SK-N-SH (cell line): Measurements from ENCODE around the gene RANBP10. TPM values are rescaled to one million over a fixed set of nuclear protein-coding genes. Genes with fewer than 3 reads are reported as not detected.

ENCODE experiments used
- CTCF ChIA-PET: fragments of 300-600, 350-600 bp; formaldehyde crosslinking; extraction: SDS; loops from one replicate; lab custom pipeline; 2021; lab: Yijun Ruan, JAX
- POLR2A ChIA-PET: fragments of 350-600 bp; sonication (Branson Sonifier 250); formaldehyde crosslinking; extraction: SDS; loops from one replicate; lab custom pipeline; 2020; ENCODE audit warnings: antibody characterized with exemption, inconsistent platforms; lab: Yijun Ruan, JAX
- DNase-seq: peaks from one replicate; pipeline ENCODE4 v3.0.0; 2012
- H2AFZ ChIP-seq: fragments of 200-600 bp; sonication (generic); 2 replicates; pipeline ENCODE4 v1.8.1; 2016; ENCODE audit warnings: antibody characterized with exemption, mild to moderate bottlenecking, low read depth
- H3F3A ChIP-seq: fragments of 200-600 bp; sonication (generic); replicated peaks from 2 replicates; pipeline ENCODE3; 2016; ENCODE audit warnings: antibody characterized with exemption, mild to moderate bottlenecking; ENCODE audit not compliant: insufficient read depth
- H3K27ac ChIP-seq, 2 experiments: fragments of 200-500 bp in 1 of 2; fragments of 200-600 bp in 1 of 2; sonication (Bioruptor generic) in 1 of 2; sonication (generic), shearing (Covaris generic) in 1 of 2; 2 replicates each; pipeline versions ENCODE4 v1.5.1 to v1.6.1; 2014 to 2016; ENCODE audit warnings: low read depth in 2 of 2, inconsistent platforms in 1 of 2, low read length in 1 of 2, mild to moderate bottlenecking in 1 of 2, mixed read lengths in 1 of 2
- H3K27me3 ChIP-seq: fragments of 200-600 bp; sonication (generic), shearing (Covaris generic); 2 replicates; pipeline ENCODE4 v1.6.1; 2016; ENCODE audit warnings: mixed run types; ENCODE audit not compliant: insufficient read depth
- H3K36me3 ChIP-seq, 2 experiments: fragments of 200-500 bp in 1 of 2; fragments of 200-600 bp in 1 of 2; sonication (Bioruptor generic) in 1 of 2; sonication (generic) in 1 of 2; replicated peaks in 1 of 2; 2 replicates each; pipeline versions ENCODE3 to v1.5.1; 2014 to 2016; ENCODE audit warnings: low read length in 1 of 2, mild to moderate bottlenecking in 1 of 2; ENCODE audit not compliant: insufficient read depth in 2 of 2, control insufficient read depth in 1 of 2
- H3K4me1 ChIP-seq, 2 experiments: fragments of 200-500 bp in 1 of 2; fragments of 200-600 bp in 1 of 2; sonication (Bioruptor generic) in 1 of 2; sonication (generic), shearing (Covaris generic) in 1 of 2; 2 replicates each; pipeline versions ENCODE4 v1.5.1 to v1.6.1; 2014 to 2016; ENCODE audit warnings: low read depth in 1 of 2, low read length in 1 of 2, mixed run types in 1 of 2; ENCODE audit not compliant: insufficient read depth in 2 of 2, control insufficient read depth in 1 of 2
- H3K4me2 ChIP-seq: fragments of 200-600 bp; sonication (generic), shearing (Covaris generic); 2 replicates; pipeline ENCODE4 v1.6.1; 2017; ENCODE audit warnings: mixed run types
- H3K4me3 ChIP-seq, 2 experiments: fragments of 200-500 bp in 1 of 2; fragments of 200-600 bp in 1 of 2; sonication (Bioruptor generic) in 1 of 2; sonication (generic), shearing (Covaris generic) in 1 of 2; 2 replicates each; pipeline versions ENCODE4 v1.5.1 to v1.8.1; 2014 to 2016; ENCODE audit warnings: low read depth in 2 of 2, inconsistent platforms in 1 of 2, low read length in 1 of 2, mild to moderate bottlenecking in 1 of 2, mixed read lengths in 1 of 2, moderate library complexity in 1 of 2
- H3K79me2 ChIP-seq: fragments of 200-600 bp; sonication (generic); 2 replicates; pipeline ENCODE4 v1.8.1; 2017; ENCODE audit warnings: mild to moderate bottlenecking; ENCODE audit not compliant: insufficient read depth
- H3K9ac ChIP-seq: fragments of 200-600 bp; sonication (generic); 2 replicates; pipeline ENCODE4 v1.6.1; 2017; ENCODE audit warnings: mixed run types
- H3K9me2 ChIP-seq: fragments of 200-600 bp; sonication (generic); 2 replicates; pipeline ENCODE4 v1.6.1; 2017; ENCODE audit warnings: mixed run types
- H3K9me3 ChIP-seq: fragments of 200-600 bp; sonication (generic); 2 replicates; pipeline ENCODE4 v1.6.1; 2017; ENCODE audit warnings: mixed run types, mild to moderate bottlenecking, moderate library complexity
- H4K20me1 ChIP-seq: fragments of 200-600 bp; sonication (generic); 2 replicates; pipeline ENCODE4 v1.6.1; 2017; ENCODE audit warnings: mild to moderate bottlenecking, mixed run types; ENCODE audit not compliant: insufficient read depth
- CHD2 ChIP-seq: fragments of 150-350 bp; IDR thresholded peaks from 2 replicates; pipeline ENCODE4 v1.6.1; 2018; ENCODE audit warnings: low read length; ENCODE audit not compliant: partially characterized antibody
- FOSL2 ChIP-seq: IDR thresholded peaks from 2 replicates; pipeline ENCODE4 v1.4.0; 2012; ENCODE audit warnings: low read depth, mild to moderate bottlenecking, moderate library complexity, borderline replicate concordance
- GABPA ChIP-seq: IDR thresholded peaks from 2 replicates; pipeline ENCODE4 v1.4.0; 2012; ENCODE audit warnings: low read depth, mild to moderate bottlenecking
- MEF2A ChIP-seq: IDR thresholded peaks from 2 replicates; pipeline ENCODE4 v1.4.0; 2012; ENCODE audit warnings: low read depth, borderline replicate concordance
- RAD21 ChIP-seq: IDR thresholded peaks from 2 replicates; pipeline ENCODE4 v1.6.1; 2012; ENCODE audit warnings: mild to moderate bottlenecking, low read length
- RFX5 ChIP-seq: IDR thresholded peaks from 2 replicates; pipeline ENCODE4 v1.6.1; 2012; ENCODE audit warnings: mild to moderate bottlenecking, improper control_type of control experiment, low read length
- SMC3 ChIP-seq: IDR thresholded peaks from 2 replicates; pipeline ENCODE4 v1.6.1; 2012; ENCODE audit warnings: low read depth, low read length, improper control_type of control experiment
- TCF12 ChIP-seq: IDR thresholded peaks from 2 replicates; pipeline ENCODE4 v1.4.0; 2012
- TEAD4 ChIP-seq: IDR thresholded peaks from 2 replicates; pipeline ENCODE4 v1.4.0; 2012; ENCODE audit warnings: mild to moderate bottlenecking, borderline replicate concordance; ENCODE audit not compliant: insufficient read depth
- WGBS: methylation state at CpG from one replicate; pipeline ENCODE4 v1.1.6; 2017; ENCODE audit warnings: low lambda C conversion rate; 5-methylcytosine and 5-hydroxymethylcytosine counted together
- polyA plus RNA-seq, 3 experiments: library from polyadenylated mRNA; depleted of rRNA; stranded (reverse); fragments of >200 nt; gene quantifications; 2 replicates each; pipeline ENCODE4 v1.2.3, GENCODE V29; 2012
- TF ChIP-seq, protein P1 (sequence below): IDR thresholded peaks from 2 replicates; pipeline ENCODE4; 2012
- TF ChIP-seq, protein P2 (sequence below): IDR thresholded peaks from 2 replicates; pipeline ENCODE4 v1.4.0; 2012; ENCODE audit warnings: low read depth, borderline replicate concordance
- TF ChIP-seq, protein P3 (sequence below): IDR thresholded peaks from 2 replicates; pipeline ENCODE4 v1.4.0; 2012; ENCODE audit warnings: low read depth, borderline replicate concordance
- TF ChIP-seq, protein P4 (sequence below): fragments of 150-350 bp; IDR thresholded peaks from 2 replicates; pipeline ENCODE4 v1.6.1; 2016; ENCODE audit warnings: mild to moderate bottlenecking, low read depth, low read length
- TF ChIP-seq, protein P5 (sequence below): fragments of 200-600 bp; sonication (generic); IDR thresholded peaks from 2 replicates; pipeline ENCODE4 v1.6.1; 2017; ENCODE audit warnings: antibody characterized with exemption, mild to moderate bottlenecking, moderate library complexity
- TF ChIP-seq, protein P6 (sequence below): fragments of 150-350 bp; IDR thresholded peaks from 2 replicates; pipeline ENCODE4 v1.6.1; 2017; ENCODE audit warnings: antibody characterized with exemption, low read length, low read depth, borderline replicate concordance

The RANBP10 gene
- polyA plus RNA-seq, 1 of the 3 experiments (the other 2 are of a cell fraction): 12.1 TPM

DNA sequence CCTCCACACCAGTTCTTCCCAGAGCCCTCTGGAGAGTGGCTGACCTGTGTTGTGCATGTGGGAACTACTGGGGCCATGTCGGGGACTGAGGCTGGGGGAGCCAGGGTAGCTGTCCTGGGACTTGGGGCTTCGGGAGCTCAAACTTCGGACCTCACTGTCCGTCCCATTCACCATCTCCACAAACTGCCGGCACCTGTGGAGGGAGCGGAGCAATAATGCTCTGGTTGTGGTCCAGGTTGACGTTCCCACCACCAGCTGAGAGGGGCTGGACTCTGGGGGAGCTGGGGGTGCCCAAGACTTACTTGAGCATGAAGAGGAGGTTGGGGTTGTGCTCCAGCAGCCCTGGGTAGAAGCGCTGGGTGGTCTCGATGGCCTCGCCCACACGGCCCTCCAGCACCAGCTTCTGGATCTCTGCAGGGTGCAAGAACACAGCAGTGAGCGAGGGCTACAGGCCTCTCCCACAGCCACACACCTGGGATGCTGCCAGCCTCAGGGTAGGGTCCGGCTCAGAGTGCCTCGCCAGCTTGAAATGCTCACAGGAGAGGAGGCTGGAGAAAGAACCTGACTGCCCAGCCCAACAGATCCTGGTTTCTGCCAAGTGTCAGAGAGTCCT is 76.6 kb downstream of the RANBP10 start:
- Histone ChIP-seq H3F3A (no peaks in the 10 kb centered on the region), H3K27ac (no peak overlapping the region), H3K9ac (no peak overlapping the region), H3K4me1 (no peaks in the 10 kb centered on the region), H3K9me3 (no peaks in the 10 kb centered on the region), H3K36me3 (peaks cover 4 to 42% of the 10 kb centered on the region in 2 experiments), H2AFZ (no peak overlapping the region), H4K20me1 (no peaks in the 10 kb centered on the region), H3K9me2 (no peaks in the 10 kb centered on the region), H3K79me2 (no peaks in the 10 kb centered on the region), H3K4me3 (no peak overlapping the region), H3K27me3 (no peaks in the 10 kb centered on the region), H3K4me2 (no peak overlapping the region)
- WGBS: 97% methylated on average over 10 of the region's 14 CpGs
- ChIA-PET CTCF (interaction anchor here (1.1 to 1.8 kb wide), 4 partner anchors 10 to 209 kb away, joined by 3 to 6 read pairs (median 4); partner anchors contain the start of gene GFOD2), POLR2A (no interaction called here)
- DNase-seq: no peak
- TF ChIP-seq RAD21 (no peak), TCF12 (no peak), MEF2A (no peak), CHD2 (no peak), RFX5 (no peak), SMC3 (no peak), FOSL2 (no peak), TEAD4 (no peak), GABPA (no peak)
- TF ChIP-seq, protein P1, sequence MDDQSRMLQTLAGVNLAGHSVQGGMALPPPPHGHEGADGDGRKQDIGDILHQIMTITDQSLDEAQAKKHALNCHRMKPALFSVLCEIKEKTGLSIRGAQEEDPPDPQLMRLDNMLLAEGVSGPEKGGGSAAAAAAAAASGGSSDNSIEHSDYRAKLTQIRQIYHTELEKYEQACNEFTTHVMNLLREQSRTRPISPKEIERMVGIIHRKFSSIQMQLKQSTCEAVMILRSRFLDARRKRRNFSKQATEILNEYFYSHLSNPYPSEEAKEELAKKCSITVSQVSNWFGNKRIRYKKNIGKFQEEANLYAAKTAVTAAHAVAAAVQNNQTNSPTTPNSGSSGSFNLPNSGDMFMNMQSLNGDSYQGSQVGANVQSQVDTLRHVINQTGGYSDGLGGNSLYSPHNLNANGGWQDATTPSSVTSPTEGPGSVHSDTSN: no peak
- TF ChIP-seq, protein P2, sequence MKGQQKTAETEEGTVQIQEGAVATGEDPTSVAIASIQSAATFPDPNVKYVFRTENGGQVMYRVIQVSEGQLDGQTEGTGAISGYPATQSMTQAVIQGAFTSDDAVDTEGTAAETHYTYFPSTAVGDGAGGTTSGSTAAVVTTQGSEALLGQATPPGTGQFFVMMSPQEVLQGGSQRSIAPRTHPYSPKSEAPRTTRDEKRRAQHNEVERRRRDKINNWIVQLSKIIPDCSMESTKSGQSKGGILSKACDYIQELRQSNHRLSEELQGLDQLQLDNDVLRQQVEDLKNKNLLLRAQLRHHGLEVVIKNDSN: no peak
- TF ChIP-seq, protein P3, sequence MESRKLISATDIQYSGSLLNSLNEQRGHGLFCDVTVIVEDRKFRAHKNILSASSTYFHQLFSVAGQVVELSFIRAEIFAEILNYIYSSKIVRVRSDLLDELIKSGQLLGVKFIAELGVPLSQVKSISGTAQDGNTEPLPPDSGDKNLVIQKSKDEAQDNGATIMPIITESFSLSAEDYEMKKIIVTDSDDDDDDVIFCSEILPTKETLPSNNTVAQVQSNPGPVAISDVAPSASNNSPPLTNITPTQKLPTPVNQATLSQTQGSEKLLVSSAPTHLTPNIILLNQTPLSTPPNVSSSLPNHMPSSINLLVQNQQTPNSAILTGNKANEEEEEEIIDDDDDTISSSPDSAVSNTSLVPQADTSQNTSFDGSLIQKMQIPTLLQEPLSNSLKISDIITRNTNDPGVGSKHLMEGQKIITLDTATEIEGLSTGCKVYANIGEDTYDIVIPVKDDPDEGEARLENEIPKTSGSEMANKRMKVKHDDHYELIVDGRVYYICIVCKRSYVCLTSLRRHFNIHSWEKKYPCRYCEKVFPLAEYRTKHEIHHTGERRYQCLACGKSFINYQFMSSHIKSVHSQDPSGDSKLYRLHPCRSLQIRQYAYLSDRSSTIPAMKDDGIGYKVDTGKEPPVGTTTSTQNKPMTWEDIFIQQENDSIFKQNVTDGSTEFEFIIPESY: no peak
- TF ChIP-seq, protein P4, sequence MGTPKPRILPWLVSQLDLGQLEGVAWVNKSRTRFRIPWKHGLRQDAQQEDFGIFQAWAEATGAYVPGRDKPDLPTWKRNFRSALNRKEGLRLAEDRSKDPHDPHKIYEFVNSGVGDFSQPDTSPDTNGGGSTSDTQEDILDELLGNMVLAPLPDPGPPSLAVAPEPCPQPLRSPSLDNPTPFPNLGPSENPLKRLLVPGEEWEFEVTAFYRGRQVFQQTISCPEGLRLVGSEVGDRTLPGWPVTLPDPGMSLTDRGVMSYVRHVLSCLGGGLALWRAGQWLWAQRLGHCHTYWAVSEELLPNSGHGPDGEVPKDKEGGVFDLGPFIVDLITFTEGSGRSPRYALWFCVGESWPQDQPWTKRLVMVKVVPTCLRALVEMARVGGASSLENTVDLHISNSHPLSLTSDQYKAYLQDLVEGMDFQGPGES: no peak
- TF ChIP-seq, protein P5, sequence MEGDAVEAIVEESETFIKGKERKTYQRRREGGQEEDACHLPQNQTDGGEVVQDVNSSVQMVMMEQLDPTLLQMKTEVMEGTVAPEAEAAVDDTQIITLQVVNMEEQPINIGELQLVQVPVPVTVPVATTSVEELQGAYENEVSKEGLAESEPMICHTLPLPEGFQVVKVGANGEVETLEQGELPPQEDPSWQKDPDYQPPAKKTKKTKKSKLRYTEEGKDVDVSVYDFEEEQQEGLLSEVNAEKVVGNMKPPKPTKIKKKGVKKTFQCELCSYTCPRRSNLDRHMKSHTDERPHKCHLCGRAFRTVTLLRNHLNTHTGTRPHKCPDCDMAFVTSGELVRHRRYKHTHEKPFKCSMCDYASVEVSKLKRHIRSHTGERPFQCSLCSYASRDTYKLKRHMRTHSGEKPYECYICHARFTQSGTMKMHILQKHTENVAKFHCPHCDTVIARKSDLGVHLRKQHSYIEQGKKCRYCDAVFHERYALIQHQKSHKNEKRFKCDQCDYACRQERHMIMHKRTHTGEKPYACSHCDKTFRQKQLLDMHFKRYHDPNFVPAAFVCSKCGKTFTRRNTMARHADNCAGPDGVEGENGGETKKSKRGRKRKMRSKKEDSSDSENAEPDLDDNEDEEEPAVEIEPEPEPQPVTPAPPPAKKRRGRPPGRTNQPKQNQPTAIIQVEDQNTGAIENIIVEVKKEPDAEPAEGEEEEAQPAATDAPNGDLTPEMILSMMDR: no peak
- TF ChIP-seq, protein P6, sequence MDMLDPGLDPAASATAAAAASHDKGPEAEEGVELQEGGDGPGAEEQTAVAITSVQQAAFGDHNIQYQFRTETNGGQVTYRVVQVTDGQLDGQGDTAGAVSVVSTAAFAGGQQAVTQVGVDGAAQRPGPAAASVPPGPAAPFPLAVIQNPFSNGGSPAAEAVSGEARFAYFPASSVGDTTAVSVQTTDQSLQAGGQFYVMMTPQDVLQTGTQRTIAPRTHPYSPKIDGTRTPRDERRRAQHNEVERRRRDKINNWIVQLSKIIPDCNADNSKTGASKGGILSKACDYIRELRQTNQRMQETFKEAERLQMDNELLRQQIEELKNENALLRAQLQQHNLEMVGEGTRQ: no peak
